T-helper 17 cell (primary cell): Measurements from ENCODE around the gene THADA. TPM values are rescaled to one million over a fixed set of nuclear protein-coding genes. Genes with fewer than 3 reads are reported as not detected.
A peak's percentile ranks its signal among the peaks of the same experiment; 100 is the strongest.

ENCODE experiments used
- ATAC-seq: fragments of 150-1000 bp; cut with Tn5 transposase; 2 replicates; pipeline ENCODE4 v1.10.0; 2021; ENCODE audit warnings: mild to moderate bottlenecking, moderate library complexity
- DNase-seq, 3 donors: peaks; one replicate each; pipeline versions ENCODE4 v3.0.0 to v3.0.0-alpha.2; 2020 to 2021
- H3K9me3 ChIP-seq: one replicate; pipeline ENCODE4 v1.7.0; 2013; ENCODE audit warnings: low read length, mild to moderate bottlenecking; ENCODE audit not compliant: control insufficient read depth, poor library complexity, severe bottlenecking
- H3K27ac Mint-ChIP-seq: one replicate; pipeline ENCODE4 v1.8.0; 2022; ENCODE audit warnings: mild to moderate bottlenecking, moderate library complexity, mixed read lengths
- H3K27me3 Mint-ChIP-seq: one replicate; pipeline ENCODE4 v1.8.0; 2022; ENCODE audit warnings: mixed read lengths
- H3K36me3 Mint-ChIP-seq: one replicate; pipeline ENCODE4 v1.8.0; 2022; ENCODE audit warnings: low read depth, mixed read lengths
- H3K4me1 Mint-ChIP-seq: one replicate; pipeline ENCODE4 v1.8.0; 2022; ENCODE audit warnings: mild to moderate bottlenecking, mixed read lengths
- H3K4me3 Mint-ChIP-seq: one replicate; pipeline ENCODE4 v1.8.0; 2022; ENCODE audit warnings: mild to moderate bottlenecking, moderate library complexity, mixed read lengths
- total RNA-seq, 4 donors: library from RNA in 2 of 4; stranded (reverse) in 2 of 4; gene quantifications; one replicate each; pipeline ENCODE4 v1.2.3 and lab custom pipeline; 2022 to 2026

THADA gene
- total RNA-seq, 2 donors from 2014 or later: 40.1 to 41.0 TPM

GRCh38 chr2:43424262-43425207 is 171.3 kb downstream of the THADA start:
- H3K9me3 ChIP-seq: no peaks in the 10 kb centered on the region
- H3K27ac Mint-ChIP-seq: peak overlapping the region; percentile 95
- ATAC-seq (no peak), DNase-seq (no peak)
- peaks cover 29% of the 10 kb centered on the region for H3K4me1 Mint-ChIP-seq
- no peaks in the 10 kb centered on the region for H3K27me3 Mint-ChIP-seq
- peak overlapping the region; percentile 52 for H3K4me3 Mint-ChIP-seq
- H3K36me3 Mint-ChIP-seq: peaks cover 3% of the 10 kb centered on the region

GRCh38 chr2:43423941-43424261 is 171.9 kb downstream of the THADA start:
- Mint-ChIP-seq H3K36me3 (peaks cover 3% of the 10 kb centered on the region), H3K4me3 (no peak overlapping the region), H3K4me1 (peaks cover 29% of the 10 kb centered on the region), H3K27ac (peak overlapping the region; percentile 95), H3K27me3 (no peaks in the 10 kb centered on the region)
- H3K9me3 ChIP-seq: no peaks in the 10 kb centered on the region
- ATAC-seq (no peak), DNase-seq (no peak)

GRCh38 chr2:43421194-43421593 is 174.6 kb downstream of the THADA start:
- Mint-ChIP-seq H3K27me3 (no peaks in the 10 kb centered on the region), H3K27ac (no peak overlapping the region), H3K4me3 (no peak overlapping the region), H3K36me3 (peaks cover 7% of the 10 kb centered on the region), H3K4me1 (peaks cover 20% of the 10 kb centered on the region)
- DNase-seq: no peak
- no peak for ATAC-seq
- no peaks in the 10 kb centered on the region for H3K9me3 ChIP-seq

- peaks cover 7% of the 10 kb centered on the region for H3K36me3 Mint-ChIP-seq
- no peak overlapping the region for H3K4me3 Mint-ChIP-seq
- DNase-seq (no peak), ATAC-seq (no peak)
- peaks cover 16% of the 10 kb centered on the region for H3K4me1 Mint-ChIP-seq
- H3K27me3 Mint-ChIP-seq: no peaks in the 10 kb centered on the region
- no peak overlapping the region for H3K27ac Mint-ChIP-seq
- no peaks in the 10 kb centered on the region for H3K9me3 ChIP-seq
These were observed 175.4 kb downstream of the THADA start for GRCh38 chr2:43420389-43420801.

- no peaks in the 10 kb centered on the region for H3K9me3 ChIP-seq
- H3K4me3 Mint-ChIP-seq: no peak overlapping the region
- peaks cover 7% of the 10 kb centered on the region for H3K36me3 Mint-ChIP-seq
- no peak overlapping the region for H3K27ac Mint-ChIP-seq
- ATAC-seq: no peak
- H3K4me1 Mint-ChIP-seq: peaks cover 12% of the 10 kb centered on the region
- H3K27me3 Mint-ChIP-seq: no peaks in the 10 kb centered on the region
- DNase-seq: no peak
These were observed 176.0 kb downstream of the THADA start for GRCh38 chr2:43419876-43420275.

- no peak for ATAC-seq
- H3K27ac Mint-ChIP-seq: no peak overlapping the region
- no peaks in the 10 kb centered on the region for H3K27me3 Mint-ChIP-seq
- H3K4me3 Mint-ChIP-seq: no peak overlapping the region
- no peaks in the 10 kb centered on the region for H3K9me3 ChIP-seq
- H3K4me1 Mint-ChIP-seq: peaks cover 10% of the 10 kb centered on the region
- peaks cover 5% of the 10 kb centered on the region for H3K36me3 Mint-ChIP-seq
- no peak for DNase-seq
These were observed 176.6 kb downstream of the THADA start for GRCh38 chr2:43419243-43419642.

GRCh38 chr2:43418680-43419079 is 177.2 kb downstream of the THADA start:
- no peak overlapping the region for H3K27ac Mint-ChIP-seq
- no peaks in the 10 kb centered on the region for H3K27me3 Mint-ChIP-seq
- no peak overlapping the region for H3K4me3 Mint-ChIP-seq

GRCh38 chr2:43417300-43417699 is 178.5 kb downstream of the THADA start:
- Mint-ChIP-seq H3K36me3 (peaks cover 6% of the 10 kb centered on the region), H3K27ac (no peak overlapping the region)

More at GRCh38 chr2:43418680-43419079, 177.2 kb downstream of the THADA start:
- ATAC-seq: no peak
- no peak for DNase-seq
- Mint-ChIP-seq H3K36me3 (peaks cover 4% of the 10 kb centered on the region), H3K4me1 (peaks cover 9% of the 10 kb centered on the region)
- H3K9me3 ChIP-seq: no peaks in the 10 kb centered on the region

GRCh38 chr2:43415592-43415991 is 180.2 kb downstream of the THADA start:
- DNase-seq (no peak), ATAC-seq (no peak)
- H3K9me3 ChIP-seq: no peaks in the 10 kb centered on the region
- peaks cover 7% of the 10 kb centered on the region for H3K4me1 Mint-ChIP-seq
- no peak overlapping the region for H3K27ac Mint-ChIP-seq
- H3K36me3 Mint-ChIP-seq: peaks cover 6% of the 10 kb centered on the region
- H3K4me3 Mint-ChIP-seq: no peak overlapping the region
- H3K27me3 Mint-ChIP-seq: no peaks in the 10 kb centered on the region

More at GRCh38 chr2:43417300-43417699, 178.5 kb downstream of the THADA start:
- no peak overlapping the region for H3K4me3 Mint-ChIP-seq
- H3K9me3 ChIP-seq: no peaks in the 10 kb centered on the region
- H3K4me1 Mint-ChIP-seq: peaks cover 9% of the 10 kb centered on the region
- no peak for ATAC-seq
- no peaks in the 10 kb centered on the region for H3K27me3 Mint-ChIP-seq
- DNase-seq: no peak

- Mint-ChIP-seq H3K27me3 (no peaks in the 10 kb centered on the region), H3K36me3 (peaks cover 6% of the 10 kb centered on the region)
These were observed 181.2 kb downstream of the THADA start for GRCh38 chr2:43414586-43415135.

GRCh38 chr2:43414033-43414432 is 181.8 kb downstream of the THADA start:
- no peaks in the 10 kb centered on the region for H3K9me3 ChIP-seq
- Mint-ChIP-seq H3K27ac (no peak overlapping the region), H3K4me1 (peaks cover 7% of the 10 kb centered on the region)

More at GRCh38 chr2:43414586-43415135, 181.2 kb downstream of the THADA start:
- ATAC-seq: no peak
- Mint-ChIP-seq H3K4me1 (peaks cover 7% of the 10 kb centered on the region), H3K27ac (no peak overlapping the region), H3K4me3 (no peak overlapping the region)
- DNase-seq: no peak
- H3K9me3 ChIP-seq: no peaks in the 10 kb centered on the region

GRCh38 chr2:43412114-43412753 is 183.6 kb downstream of the THADA start:
- ATAC-seq: no peak
- H3K4me3 Mint-ChIP-seq: no peak overlapping the region
- H3K9me3 ChIP-seq: no peaks in the 10 kb centered on the region
- no peaks in the 10 kb centered on the region for H3K27me3 Mint-ChIP-seq
- H3K27ac Mint-ChIP-seq: no peak overlapping the region
- DNase-seq: no peak
- H3K4me1 Mint-ChIP-seq: peaks cover 7% of the 10 kb centered on the region
- peaks cover 2% of the 10 kb centered on the region for H3K36me3 Mint-ChIP-seq

More at GRCh38 chr2:43414033-43414432, 181.8 kb downstream of the THADA start:
- H3K36me3 Mint-ChIP-seq: peaks cover 6% of the 10 kb centered on the region
- DNase-seq (no peak), ATAC-seq (no peak)
- H3K27me3 Mint-ChIP-seq: no peaks in the 10 kb centered on the region
- no peak overlapping the region for H3K4me3 Mint-ChIP-seq

GRCh38 chr2:43410055-43410604 is 185.7 kb downstream of the THADA start:
- H3K27me3 Mint-ChIP-seq: no peaks in the 10 kb centered on the region
- ATAC-seq (no peak), DNase-seq (no peak)
- peaks cover 2% of the 10 kb centered on the region for H3K36me3 Mint-ChIP-seq
- H3K4me3 Mint-ChIP-seq: no peak overlapping the region
- no peak overlapping the region for H3K27ac Mint-ChIP-seq
- H3K9me3 ChIP-seq: no peaks in the 10 kb centered on the region
- H3K4me1 Mint-ChIP-seq: peaks cover 7% of the 10 kb centered on the region
